Sigmoid colon (tissue), 7 donors: ENCODE results near the gene MACROH2A1. TPM values are rescaled to one million over a fixed set of nuclear protein-coding genes. Genes with fewer than 3 reads are reported as not detected.

Experiments used
- DNase-seq: peaks from one replicate; pipeline ENCODE4 v3.0.0-alpha.2; 2019
- H3K27ac ChIP-seq, 4 donors: fragments of 200-600 bp; sonication (generic); one replicate each; pipeline ENCODE4 v1.5.1; 2016 to 2019; ENCODE audit warnings: mild to moderate bottlenecking in 1 of 4
- H3K27me3 ChIP-seq, 3 donors: fragments of 200-600 bp; sonication (generic); one replicate each; pipeline ENCODE4 v1.5.1; 2019; ENCODE audit warnings: mild to moderate bottlenecking in 1 of 3
- H3K36me3 ChIP-seq, 4 donors: fragments of 200-600 bp; sonication (generic); one replicate each; pipeline ENCODE4 v1.5.1; 2016 to 2019
- H3K4me1 ChIP-seq, 4 donors: fragments of 200-600 bp; sonication (generic); one replicate each; pipeline ENCODE4 v1.5.1; 2017 to 2019
- H3K4me3 ChIP-seq, 4 donors: fragments of 200-600 bp; sonication (generic); one replicate each; pipeline ENCODE4 v1.5.1; 2017 to 2019; ENCODE audit warnings: mild to moderate bottlenecking in 2 of 4, moderate library complexity in 1 of 4
- H3K9me3 ChIP-seq, 4 donors: fragments of 200-600 bp in 3 of 4; sonication (generic) in 3 of 4; one replicate each; pipeline versions ENCODE4 v1.5.1 to v1.6.1; 2013 to 2019
- EP300 ChIP-seq, 4 donors: sonication (generic); formaldehyde crosslinking; IDR thresholded peaks; one replicate each; pipeline ENCODE4 v1.6.1; 2017; ENCODE audit warnings: antibody characterized with exemption in 4 of 4
- POLR2A ChIP-seq, 2 donors: fragments of 450-650 bp; IDR thresholded peaks; one replicate each; pipeline ENCODE4 v1.6.1; 2016; ENCODE audit warnings: antibody characterized with exemption in 2 of 2, mild to moderate bottlenecking in 2 of 2, moderate library complexity in 2 of 2
- POLR2AphosphoS5 ChIP-seq, 4 donors: sonication (generic); formaldehyde crosslinking; IDR thresholded peaks; one replicate each; pipeline ENCODE4 v1.6.1; 2017; ENCODE audit warnings: antibody characterized with exemption in 4 of 4
- WGBS, 2 donors: extraction: QIAGEN DNeasy Blood & Tissue Kit; methylation state at CpG; one replicate each; pipeline ENCODE4 v1.1.7; 2013; 5-methylcytosine and 5-hydroxymethylcytosine counted together
- intact Hi-C: fragments of 100-400 bp; cut with DNase I; formaldehyde crosslinking; loops from one replicate; pipeline ENCODE4 v1.15.1; 2023
- polyA plus RNA-seq, 3 donors: library from polyadenylated mRNA; stranded (reverse); fragments of 200-250 nt; gene quantifications; one replicate each; pipeline ENCODE4 v1.2.3, GENCODE V29; 2013
- total RNA-seq, 4 donors: library from RNA; depleted of rRNA; stranded (reverse); fragments of >200 nt; gene quantifications; one replicate each; pipeline ENCODE4 v1.1.0, GENCODE V29; 2016
- TF ChIP-seq, protein P1 (sequence below), 4 experiments: fragments of 450-650 bp in 3 of 4; fragments of 200-600 bp in 1 of 4; IDR thresholded peaks; one replicate each; pipeline ENCODE4 v1.5.1; 2016 to 2019; ENCODE audit warnings: antibody characterized with exemption in 4 of 4, mild to moderate bottlenecking in 3 of 4, moderate library complexity in 2 of 4
- donor health status: healthy with polysubstance abuse.
- donor health status: Bipolar disorder and iron deficiency.
- donor health status: healthy.

The MACROH2A1 gene
- total and polyA plus RNA-seq, 7 donors: 123 to 202 (median 175) TPM

DNA sequence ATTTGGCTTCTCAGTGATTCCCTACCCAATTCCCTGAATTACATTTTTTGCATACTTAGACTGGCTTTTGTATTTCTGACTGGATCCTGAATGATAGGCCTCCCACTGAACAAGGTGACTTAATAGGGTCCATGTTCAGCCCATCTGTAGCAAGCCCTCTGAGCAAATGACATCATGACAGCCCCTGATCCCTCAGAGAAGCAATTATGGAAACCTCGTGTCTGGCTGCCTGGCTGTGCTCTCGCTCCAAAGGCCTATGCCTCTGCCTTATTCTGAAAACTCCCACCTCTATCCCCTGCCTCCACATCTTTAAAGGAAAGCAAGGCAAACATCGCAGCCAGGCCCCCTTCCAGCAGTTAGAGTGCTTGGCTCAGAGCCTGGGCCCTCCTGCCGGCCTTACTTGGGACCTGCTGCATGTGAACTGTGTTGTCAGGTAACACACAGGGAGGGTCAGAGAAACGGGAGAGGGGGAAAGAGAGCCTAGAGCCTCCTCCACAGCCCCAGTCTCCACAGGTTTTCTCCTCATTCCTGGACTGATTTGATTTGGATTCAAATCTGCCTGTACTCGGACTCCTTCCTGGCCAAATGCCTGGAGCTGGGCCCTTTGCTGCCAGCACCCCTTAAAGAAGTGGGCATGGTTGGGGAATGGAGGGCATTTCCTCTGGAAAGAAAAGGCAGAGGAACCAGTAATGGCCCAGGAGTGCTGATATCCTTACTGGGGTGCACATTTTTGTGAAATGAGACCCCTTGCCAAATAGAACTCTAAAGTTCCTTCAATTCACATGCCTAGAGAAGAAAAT lies 44.3 kb upstream of the MACROH2A1 start:
- H3K4me1 ChIP-seq: peaks cover 0 to 23% (median 13%) of the 10 kb centered on the region in 4 donors
- WGBS, 2 donors: 59 to 83% methylated on average over 6 of the region's 6 CpGs
- H3K4me3 ChIP-seq: no peak overlapping the region
- H3K9me3 ChIP-seq: no peaks in the 10 kb centered on the region
- no peak overlapping the region for H3K27ac ChIP-seq
- no peaks in the 10 kb centered on the region for H3K27me3 ChIP-seq
- intact Hi-C loops: no loop called here
- TF ChIP-seq POLR2A (IDR thresholded peaks at IDR 0.05) (no peak), POLR2AphosphoS5 (IDR thresholded peaks at IDR 0.05) (no peak), EP300 (IDR thresholded peaks at IDR 0.05) (no peak)
- TF ChIP-seq, protein P1, sequence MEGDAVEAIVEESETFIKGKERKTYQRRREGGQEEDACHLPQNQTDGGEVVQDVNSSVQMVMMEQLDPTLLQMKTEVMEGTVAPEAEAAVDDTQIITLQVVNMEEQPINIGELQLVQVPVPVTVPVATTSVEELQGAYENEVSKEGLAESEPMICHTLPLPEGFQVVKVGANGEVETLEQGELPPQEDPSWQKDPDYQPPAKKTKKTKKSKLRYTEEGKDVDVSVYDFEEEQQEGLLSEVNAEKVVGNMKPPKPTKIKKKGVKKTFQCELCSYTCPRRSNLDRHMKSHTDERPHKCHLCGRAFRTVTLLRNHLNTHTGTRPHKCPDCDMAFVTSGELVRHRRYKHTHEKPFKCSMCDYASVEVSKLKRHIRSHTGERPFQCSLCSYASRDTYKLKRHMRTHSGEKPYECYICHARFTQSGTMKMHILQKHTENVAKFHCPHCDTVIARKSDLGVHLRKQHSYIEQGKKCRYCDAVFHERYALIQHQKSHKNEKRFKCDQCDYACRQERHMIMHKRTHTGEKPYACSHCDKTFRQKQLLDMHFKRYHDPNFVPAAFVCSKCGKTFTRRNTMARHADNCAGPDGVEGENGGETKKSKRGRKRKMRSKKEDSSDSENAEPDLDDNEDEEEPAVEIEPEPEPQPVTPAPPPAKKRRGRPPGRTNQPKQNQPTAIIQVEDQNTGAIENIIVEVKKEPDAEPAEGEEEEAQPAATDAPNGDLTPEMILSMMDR (IDR thresholded peaks at IDR 0.05): no peak
- DNase-seq: peak; percentile 32
- H3K36me3 ChIP-seq: no peaks in the 10 kb centered on the region

DNA sequence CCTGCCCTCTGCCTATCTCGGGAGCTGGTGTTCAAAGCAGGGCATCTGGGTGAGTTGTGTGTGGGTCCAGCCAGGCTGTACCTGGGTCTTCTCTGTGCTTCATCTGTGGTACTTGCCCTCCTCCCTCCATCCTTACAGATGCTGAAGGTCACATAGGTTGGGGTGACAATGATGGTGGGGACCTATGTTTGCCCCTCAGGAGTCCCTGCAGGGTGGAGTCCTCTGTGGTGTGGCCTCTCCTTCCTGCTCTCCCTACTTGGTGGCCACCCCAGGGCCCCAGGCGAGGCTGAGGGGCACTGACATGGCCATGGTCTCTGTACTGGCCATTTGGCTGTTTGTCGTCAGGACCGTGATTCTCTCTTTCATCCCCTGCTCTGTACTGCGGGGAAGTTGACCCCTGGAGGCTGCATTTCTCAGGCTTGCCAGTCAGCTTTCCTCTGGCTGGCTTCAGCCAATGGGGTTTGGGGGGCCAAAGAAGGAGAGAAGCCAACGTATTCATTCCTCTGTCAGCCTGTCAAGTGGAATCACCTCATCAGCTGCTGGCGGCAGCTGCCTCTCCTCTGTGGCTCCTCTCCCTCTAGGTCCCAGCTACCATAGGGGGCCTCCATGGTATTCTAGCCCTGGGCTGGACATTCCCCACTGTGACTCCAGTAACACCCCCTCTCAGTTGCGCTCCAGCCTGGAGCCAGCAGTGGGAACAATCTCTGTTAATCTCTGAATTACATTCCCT lies 43.6 kb upstream of the MACROH2A1 start:
- intact Hi-C loops: no loop called here
- Histone ChIP-seq H3K27me3 (no peaks in the 10 kb centered on the region), H3K36me3 (no peaks in the 10 kb centered on the region), H3K27ac (no peak overlapping the region), H3K4me1 (peaks cover 0 to 31% (median 20%) of the 10 kb centered on the region in 4 donors), H3K4me3 (no peak overlapping the region), H3K9me3 (no peaks in the 10 kb centered on the region)
- peak; percentile 46 for DNase-seq
- WGBS, 2 donors: 79 to 87% methylated on average over 8 of the region's 8 CpGs
- TF ChIP-seq, protein P1 (IDR thresholded peaks at IDR 0.05): no peak
- no peak for TF ChIP-seq POLR2AphosphoS5 (IDR thresholded peaks at IDR 0.05)
- no peak for TF ChIP-seq EP300 (IDR thresholded peaks at IDR 0.05)
- no peak for TF ChIP-seq POLR2A (IDR thresholded peaks at IDR 0.05)

DNA sequence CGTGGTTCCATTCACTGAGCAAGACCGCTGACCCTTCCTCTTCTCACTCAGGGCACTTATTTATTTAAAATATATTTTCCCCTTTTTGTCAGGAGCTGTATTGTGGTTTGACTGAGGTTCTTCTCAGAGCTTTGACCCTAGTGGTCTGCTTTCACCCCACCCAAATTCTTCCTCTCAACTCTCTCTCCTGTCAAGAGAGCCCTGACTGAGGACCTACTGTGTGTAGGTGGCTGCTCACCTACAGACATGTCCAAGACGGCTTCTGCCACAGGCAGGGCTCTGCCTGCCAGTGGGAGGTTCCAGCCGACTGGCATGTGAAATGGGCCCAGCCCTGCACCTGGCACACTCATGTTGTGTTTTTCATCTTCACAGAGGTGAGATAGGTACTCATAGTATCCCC lies 42.9 kb upstream of the MACROH2A1 start:
- no peaks in the 10 kb centered on the region for H3K9me3 ChIP-seq
- 73 to 85% methylated on average over 4 of the region's 4 CpGs for WGBS, 2 donors
- no peaks in the 10 kb centered on the region for H3K36me3 ChIP-seq
- H3K27ac ChIP-seq: no peak overlapping the region
- no peak overlapping the region for H3K4me3 ChIP-seq
- intact Hi-C loops: no loop called here
- H3K27me3 ChIP-seq: no peaks in the 10 kb centered on the region
- H3K4me1 ChIP-seq: peaks cover 0 to 33% (median 25%) of the 10 kb centered on the region in 4 donors
- TF ChIP-seq, protein P1 (IDR thresholded peaks at IDR 0.05): no peak
- TF ChIP-seq POLR2A (IDR thresholded peaks at IDR 0.05) (no peak), EP300 (IDR thresholded peaks at IDR 0.05) (no peak), POLR2AphosphoS5 (IDR thresholded peaks at IDR 0.05) (no peak)
- peak; percentile 39 for DNase-seq

DNA sequence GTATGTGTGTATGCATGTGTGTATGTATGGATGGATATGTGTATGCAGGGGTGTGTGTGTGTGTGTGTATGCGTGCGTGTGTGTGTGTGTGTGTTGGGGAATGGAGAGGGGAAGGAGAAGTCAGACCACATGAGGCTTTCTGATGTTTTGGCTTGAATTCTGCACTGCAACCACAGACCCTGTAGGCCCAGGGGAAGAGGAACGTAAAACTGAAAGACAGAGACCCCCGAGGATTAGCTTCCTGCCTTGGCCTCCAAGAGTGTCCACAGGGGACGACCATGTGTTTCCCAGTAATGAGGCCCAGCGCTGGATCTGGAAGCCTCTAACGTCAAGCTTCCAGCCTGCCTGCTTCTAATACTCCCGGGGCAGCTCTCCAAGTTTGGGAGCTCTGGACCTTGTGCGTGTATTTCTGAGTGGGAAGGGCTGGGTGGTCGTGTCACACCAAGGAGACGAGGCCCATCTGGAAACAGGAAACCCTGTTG lies 42.4 kb upstream of the MACROH2A1 start:
- intact Hi-C loops: no loop called here
- no peak overlapping the region for H3K4me3 ChIP-seq
- no peaks in the 10 kb centered on the region for H3K9me3 ChIP-seq
- H3K27me3 ChIP-seq: no peaks in the 10 kb centered on the region
- H3K36me3 ChIP-seq: no peaks in the 10 kb centered on the region
- 38 to 77% methylated on average over 11 of the region's 11 CpGs for WGBS, 2 donors
- DNase-seq: peak; percentile 63
- TF ChIP-seq POLR2A (IDR thresholded peaks at IDR 0.05) (no peak), EP300 (IDR thresholded peaks at IDR 0.05) (no peak), POLR2AphosphoS5 (IDR thresholded peaks at IDR 0.05) (peak in 1 of 4 donors; percentile 43)
- TF ChIP-seq, protein P1 (IDR thresholded peaks at IDR 0.05): no peak
- no peak overlapping the region for H3K27ac ChIP-seq
- H3K4me1 ChIP-seq: peaks cover 0 to 33% (median 25%) of the 10 kb centered on the region in 4 donors
